Dedifferentiated amniotic fluid mesenchymal stem cell (primary cell): ENCODE measurements around the gene SSR1.

Source experiments
- DNase-seq: peaks from one replicate; pipeline ENCODE4 v3.0.0-alpha.2; 2016; ENCODE audit errors: extremely low spot score

Gene SSR1

GRCh38 chr6:7238900-7239589 lies 74.0 kb downstream of the SSR1 start:
- no peak for DNase-seq

GRCh38 chr6:7238526-7238899 lies 74.5 kb downstream of the SSR1 start:
- DNase-seq, result no peak

GRCh38 chr6:7237653-7238188 lies 75.3 kb downstream of the SSR1 start:
- DNase-seq, result no peak

- DNase-seq, result no peak
Observed at GRCh38 chr6:7236306-7237209, 76.4 kb downstream of the SSR1 start.

GRCh38 chr6:7235712-7236305 lies 77.2 kb downstream of the SSR1 start:
- DNase-seq, result no peak

GRCh38 chr6:7234547-7234946 lies 78.5 kb downstream of the SSR1 start:
- no peak for DNase-seq

GRCh38 chr6:7232351-7232750 lies 80.6 kb downstream of the SSR1 start:
- no peak for DNase-seq

- DNase-seq, result no peak
Observed at GRCh38 chr6:7230956-7231713, 81.9 kb downstream of the SSR1 start.

GRCh38 chr6:7230327-7230691 lies 82.7 kb downstream of the SSR1 start:
- DNase-seq, result no peak

GRCh38 chr6:7229376-7230326 lies 83.3 kb downstream of the SSR1 start:
- no peak for DNase-seq

GRCh38 chr6:7228662-7229375 lies 84.2 kb downstream of the SSR1 start:
- no peak for DNase-seq

- no peak for DNase-seq
Observed at GRCh38 chr6:7224731-7225130, 88.3 kb downstream of the SSR1 start.

GRCh38 chr6:7222197-7222596 lies 90.8 kb downstream of the SSR1 start:
- DNase-seq, result no peak

GRCh38 chr6:7219310-7219709 lies 93.7 kb downstream of the SSR1 start:
- DNase-seq, result no peak

- no peak for DNase-seq
Observed at GRCh38 chr6:7218406-7218988, 94.5 kb downstream of the SSR1 start.
